Common myeloid progenitor, CD34-positive (primary cell): ENCODE measurements around the gene MCC.

Experiments used
- CTCF ChIA-PET: fragments of 350-600 bp; sonication (Branson Sonifier 250); formaldehyde crosslinking; loops from one replicate; lab custom pipeline; 2021; ENCODE audit warnings: antibody characterized with exemption; lab: Charles Lee
- POLR2A ChIA-PET: fragments of 350-600 bp; sonication (Branson Sonifier 250); formaldehyde crosslinking; loops from one replicate; lab custom pipeline; 2021; ENCODE audit warnings: antibody characterized with exemption; lab: Charles Lee
- DNase-seq, 3 donors: peaks; one replicate each; pipeline versions ENCODE4 v3.0.0 to v3.0.0-alpha.2; 2013
- H3K27ac ChIP-seq, 2 experiments: 1 replicate in 1 of 2; 2 replicates in 1 of 2; pipeline ENCODE4 v1.7.0; 2013; ENCODE audit warnings: inconsistent platforms in 2 of 2, low read length in 2 of 2, mild to moderate bottlenecking in 2 of 2, low read depth in 1 of 2, moderate library complexity in 1 of 2; ENCODE audit not compliant: severe bottlenecking in 2 of 2, insufficient read depth in 1 of 2, poor library complexity in 1 of 2
- H3K27me3 ChIP-seq, 5 experiments: replicated peaks in 2 of 5; 1 replicate in 3 of 5; 2 replicates in 2 of 5; pipeline versions ENCODE4 v1.6.1 to v1.7.0; 2013; ENCODE audit warnings: low read length in 4 of 5, mild to moderate bottlenecking in 2 of 5, moderate library complexity in 2 of 5, inconsistent platforms in 1 of 5; ENCODE audit not compliant: insufficient read depth in 5 of 5, control insufficient read depth in 4 of 5
- H3K36me3 ChIP-seq, 4 experiments: 1 replicate in 2 of 4; 2 replicates in 2 of 4; pipeline versions ENCODE4 v1.6.1 to v1.7.0; 2013; ENCODE audit warnings: low read length in 3 of 4, control low read depth in 1 of 4, mild to moderate bottlenecking in 1 of 4; ENCODE audit not compliant: control insufficient read depth in 4 of 4, insufficient read depth in 4 of 4
- H3K4me1 ChIP-seq, 4 experiments: 1 replicate in 3 of 4; 2 replicates in 1 of 4; pipeline versions ENCODE4 v1.6.1 to v1.7.1; 2013; ENCODE audit warnings: low read length in 3 of 4, mild to moderate bottlenecking in 3 of 4, control low read depth in 1 of 4, inconsistent platforms in 1 of 4, moderate library complexity in 1 of 4; ENCODE audit not compliant: control insufficient read depth in 4 of 4, insufficient read depth in 4 of 4; ENCODE audit errors: control extremely low read depth in 1 of 4
- H3K4me3 ChIP-seq, 7 experiments: 1 replicate in 4 of 7; 2 replicates in 3 of 7; pipeline versions ENCODE4 v1.5.1 to v1.7.0; 2013; ENCODE audit warnings: mild to moderate bottlenecking in 7 of 7, low read length in 6 of 7, moderate library complexity in 6 of 7, inconsistent platforms in 2 of 7, low read depth in 2 of 7, control low read depth in 1 of 7; ENCODE audit not compliant: insufficient read depth in 4 of 7, control insufficient read depth in 1 of 7; ENCODE audit errors: extremely low read depth in 1 of 7
- H3K9me3 ChIP-seq, 5 experiments: 1 replicate in 4 of 5; 2 replicates in 1 of 5; pipeline versions ENCODE4 v1.6.1 to v1.7.1; 2013; ENCODE audit warnings: low read length in 4 of 5, mild to moderate bottlenecking in 2 of 5, inconsistent platforms in 1 of 5, low read depth in 1 of 5, moderate library complexity in 1 of 5; ENCODE audit not compliant: control insufficient read depth in 4 of 5, insufficient read depth in 2 of 5; ENCODE audit errors: control extremely low read depth in 1 of 5
- WGBS: methylation state at CpG from one replicate; pipeline ENCODE4 v1.1.5; 2013; ENCODE audit not compliant: insufficient coverage; 5-methylcytosine and 5-hydroxymethylcytosine counted together

MCC gene

GRCh38 chr5:113434889-113435288, 53.4 kb downstream of the MCC start, which contains the start of gene TSSK1B:
TSSK1B (minus strand) TSS chr5:113434989; CDS start chr5:113434839, 150 bp downstream.
- no peak for DNase-seq
- WGBS, result 91% methylated on average over 3 of the region's 3 CpGs
- Histone ChIP-seq H3K4me1 (no peaks in the 10 kb centered on the region), H3K4me3 (no peak within 1 kb of the TSS), H3K27ac (no peak within 1 kb of the TSS), H3K9me3 (peaks cover 0 to 3% (median 1%) of the 10 kb centered on the region in 5 experiments), H3K27me3 (peaks cover 3 to 73% (median 18%) of the 10 kb centered on the region in 5 experiments), H3K36me3 (no peaks in the 10 kb centered on the region)
- ChIA-PET POLR2A (no interaction called here), CTCF (no interaction called here)

- DNase-seq, result no peak
- H3K4me1 ChIP-seq, result no peaks in the 10 kb centered on the region
- peaks cover 3 to 69% (median 13%) of the 10 kb centered on the region in 5 experiments for H3K27me3 ChIP-seq
- peaks cover 0 to 3% (median 1%) of the 10 kb centered on the region in 5 experiments for H3K9me3 ChIP-seq
- WGBS, result 98% methylated on average over 38 of the region's 38 CpGs
- ChIA-PET CTCF (no interaction called here), POLR2A (no interaction called here)
- H3K36me3 ChIP-seq, result no peaks in the 10 kb centered on the region
- no peak overlapping the region for H3K4me3 ChIP-seq
- H3K27ac ChIP-seq, result no peak overlapping the region
Measured at GRCh38 chr5:113433862-113434612, 54.2 kb downstream of the MCC start.

- H3K27me3 ChIP-seq, result peaks cover 3 to 70% (median 13%) of the 10 kb centered on the region in 5 experiments
- H3K4me3 ChIP-seq, result no peak overlapping the region
- DNase-seq, result no peak
- ChIA-PET CTCF (no interaction called here), POLR2A (no interaction called here)
- no peak overlapping the region for H3K27ac ChIP-seq
- H3K4me1 ChIP-seq, result no peaks in the 10 kb centered on the region
- peaks cover 0 to 3% (median 1%) of the 10 kb centered on the region in 5 experiments for H3K9me3 ChIP-seq
- 93% methylated on average over 19 of the region's 21 CpGs for WGBS
- H3K36me3 ChIP-seq, result no peaks in the 10 kb centered on the region
Measured at GRCh38 chr5:113433071-113433470, 55.2 kb downstream of the MCC start.

GRCh38 chr5:113427871-113428574, 60.2 kb downstream of the MCC start:
- peaks cover 3 to 57% (median 11%) of the 10 kb centered on the region in 5 experiments for H3K27me3 ChIP-seq
- ChIA-PET CTCF (no interaction called here), POLR2A (no interaction called here)
- H3K36me3 ChIP-seq, result no peaks in the 10 kb centered on the region
- peaks cover 0 to 5% (median 2%) of the 10 kb centered on the region in 5 experiments for H3K9me3 ChIP-seq
- H3K4me1 ChIP-seq, result no peaks in the 10 kb centered on the region
- DNase-seq, result no peak
- 87% methylated on average over 2 of the region's 3 CpGs for WGBS
- no peak overlapping the region for H3K4me3 ChIP-seq
- H3K27ac ChIP-seq, result no peak overlapping the region

- Histone ChIP-seq H3K9me3 (peaks cover 0 to 3% (median 1%) of the 10 kb centered on the region in 5 experiments), H3K27me3 (peaks cover 8 to 63% (median 13%) of the 10 kb centered on the region in 5 experiments), H3K27ac (no peak overlapping the region), H3K4me3 (no peak overlapping the region), H3K36me3 (no peaks in the 10 kb centered on the region), H3K4me1 (no peaks in the 10 kb centered on the region)
- POLR2A ChIA-PET, result no interaction called here
- WGBS, result 94% methylated on average over 3 of the region's 3 CpGs
- DNase-seq, result no peak
- CTCF ChIA-PET, result no interaction called here
Measured at GRCh38 chr5:113425909-113426308, 62.3 kb downstream of the MCC start.

- no peak for DNase-seq
- ChIA-PET POLR2A (no interaction called here), CTCF (interaction anchor here (1.4 to 1.6 kb wide), 2 partner anchors 8 to 10 kb away, joined by 3 to 4 read pairs; no protein-coding TSS in a partner anchor)
Measured at GRCh38 chr5:113421693-113422092, 66.6 kb downstream of the MCC start.

More at GRCh38 chr5:113421693-113422092, 66.6 kb downstream of the MCC start:
- H3K27me3 ChIP-seq, result peaks cover 4 to 46% (median 13%) of the 10 kb centered on the region in 5 experiments
- no peak overlapping the region for H3K4me3 ChIP-seq
- H3K9me3 ChIP-seq, result peaks cover 0 to 2% (median 0%) of the 10 kb centered on the region in 5 experiments
- no peaks in the 10 kb centered on the region for H3K4me1 ChIP-seq
- no peaks in the 10 kb centered on the region for H3K36me3 ChIP-seq
- no peak overlapping the region for H3K27ac ChIP-seq
- 100% methylated on average over 1 of the region's 2 CpGs for WGBS
